HEK293T (cell line): ENCODE measurements around the gene C3orf22.

Experiments used
- ARNT ChIP-seq: fragments of 450-650 bp; IDR thresholded peaks from 2 replicates; pipeline ENCODE4 v1.6.1; 2017; ENCODE audit warnings: mild to moderate bottlenecking
- FOXA1 ChIP-seq: fragments of 450-650 bp; IDR thresholded peaks from 2 replicates; pipeline ENCODE4 v1.6.1; 2016; ENCODE audit warnings: mild to moderate bottlenecking
- NFRKB ChIP-seq: fragments of 450-650 bp; IDR thresholded peaks from 2 replicates; pipeline ENCODE4 v1.6.1; 2016; ENCODE audit warnings: mild to moderate bottlenecking, moderate library complexity
- SP1 ChIP-seq: fragments of 450-650 bp; IDR thresholded peaks from 2 replicates; pipeline ENCODE4 v1.6.1; 2017
- SUZ12 ChIP-seq: fragments of 450-650 bp; IDR thresholded peaks from 2 replicates; pipeline ENCODE4 v1.6.1; 2016; ENCODE audit warnings: mild to moderate bottlenecking

DNA sequence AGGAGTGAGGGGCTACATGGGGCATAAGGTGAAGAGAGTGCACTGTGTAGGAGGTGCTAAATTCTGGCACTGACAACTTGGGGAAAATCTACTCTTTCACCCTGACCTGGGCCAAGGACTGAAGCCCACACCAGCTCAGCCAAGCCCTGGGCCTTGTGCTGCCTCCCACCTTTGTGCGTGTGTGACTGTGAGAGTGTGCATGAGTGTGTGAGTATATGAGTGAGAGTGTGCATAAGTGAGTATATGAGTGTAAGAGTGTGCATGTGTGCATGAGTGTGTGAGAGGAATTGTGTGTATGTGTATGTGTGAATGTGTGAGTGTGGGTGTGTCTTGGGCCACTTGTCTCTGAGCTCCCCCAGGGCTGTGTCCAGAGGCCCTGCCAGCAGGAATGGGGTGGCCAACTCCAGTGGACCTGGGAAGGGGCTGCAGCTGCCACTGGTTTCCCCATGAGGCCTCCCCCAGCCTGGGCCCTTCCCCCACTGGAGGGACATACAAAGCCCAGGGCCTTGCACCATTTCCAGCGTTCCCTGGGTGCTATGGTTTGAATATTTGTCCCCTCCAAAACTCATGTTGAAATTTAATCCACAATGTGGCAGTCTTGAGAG, 15.2 kb downstream of the C3orf22 start:
- TF ChIP-seq ARNT (no peak), NFRKB (no peak), SUZ12 (no peak), SP1 (no peak), FOXA1 (no peak)
